ENCODE measurements around the gene CCDC171. TPM values are rescaled to one million over a fixed set of nuclear protein-coding genes. Genes with fewer than 3 reads are reported as not detected.

CCDC171 gene
- total RNA-seq, 1 donor from 2014 or later = 1.2 TPM

DNA sequence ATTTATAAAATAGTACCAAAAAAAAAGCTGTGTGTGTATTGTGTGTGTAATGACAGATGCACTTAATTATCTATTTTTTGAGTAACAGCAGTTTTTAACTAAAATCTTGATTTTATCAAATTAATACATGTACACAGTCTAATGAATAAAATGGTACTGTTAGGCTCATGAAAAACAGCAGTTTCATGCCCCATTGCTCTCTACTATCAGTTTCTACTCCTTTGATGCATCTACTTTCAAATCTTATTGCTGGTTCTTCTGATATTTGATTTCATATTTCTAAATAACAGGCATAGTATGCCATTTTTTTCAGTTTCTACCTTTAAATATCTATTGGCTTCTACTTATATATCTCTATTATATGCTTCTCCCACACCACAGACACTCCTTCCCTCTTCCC lies 117.4 kb downstream of the CCDC171 start:
- Histone ChIP-seq H2AFZ (ENCODE audit: low read depth, low read length) (no peak overlapping the region), H3K27me3 (ENCODE audit: insufficient read depth, low read length) (no peaks in the 10 kb centered on the region), H3K9ac (ENCODE audit: low read length) (no peak overlapping the region), H3K79me2 (ENCODE audit: insufficient read depth, low read length) (no peaks in the 10 kb centered on the region), H4K20me1 (ENCODE audit: insufficient read depth, low read length) (no peaks in the 10 kb centered on the region), H3K36me3 (ENCODE audit: insufficient read depth, low read length) (no peaks in the 10 kb centered on the region), H3K9me3 (ENCODE audit: insufficient read depth, low read depth, low read length) (no peaks in the 10 kb centered on the region), H3K4me2 (ENCODE audit: low read length) (no peak overlapping the region), H3K4me1 (ENCODE audit: insufficient read depth, low read length) (no peaks in the 10 kb centered on the region), H3K27ac (ENCODE audit: low read depth, low read length) (no peak overlapping the region), H3K4me3 (ENCODE audit: insufficient read depth, low read depth, low read length) (no peak overlapping the region)
- no peaks in the 10 kb centered on the region for H3K27me3 Mint-ChIP-seq (ENCODE audit: low read depth, unreplicated experiment)
- H3K4me3 Mint-ChIP-seq (ENCODE audit: unreplicated experiment) = no peak overlapping the region
- DNase-seq (ENCODE audit: low read depth) = no peak
- peaks cover 14% of the 10 kb centered on the region for H3K9me3 Mint-ChIP-seq (ENCODE audit: unreplicated experiment)
- no peaks in the 10 kb centered on the region for H3K4me1 Mint-ChIP-seq (ENCODE audit: low read depth, unreplicated experiment)
- no peak for FAIRE-seq
- H3K36me3 Mint-ChIP-seq (ENCODE audit: low read depth, unreplicated experiment) = no peaks in the 10 kb centered on the region
- TF ChIP-seq, protein P1, sequence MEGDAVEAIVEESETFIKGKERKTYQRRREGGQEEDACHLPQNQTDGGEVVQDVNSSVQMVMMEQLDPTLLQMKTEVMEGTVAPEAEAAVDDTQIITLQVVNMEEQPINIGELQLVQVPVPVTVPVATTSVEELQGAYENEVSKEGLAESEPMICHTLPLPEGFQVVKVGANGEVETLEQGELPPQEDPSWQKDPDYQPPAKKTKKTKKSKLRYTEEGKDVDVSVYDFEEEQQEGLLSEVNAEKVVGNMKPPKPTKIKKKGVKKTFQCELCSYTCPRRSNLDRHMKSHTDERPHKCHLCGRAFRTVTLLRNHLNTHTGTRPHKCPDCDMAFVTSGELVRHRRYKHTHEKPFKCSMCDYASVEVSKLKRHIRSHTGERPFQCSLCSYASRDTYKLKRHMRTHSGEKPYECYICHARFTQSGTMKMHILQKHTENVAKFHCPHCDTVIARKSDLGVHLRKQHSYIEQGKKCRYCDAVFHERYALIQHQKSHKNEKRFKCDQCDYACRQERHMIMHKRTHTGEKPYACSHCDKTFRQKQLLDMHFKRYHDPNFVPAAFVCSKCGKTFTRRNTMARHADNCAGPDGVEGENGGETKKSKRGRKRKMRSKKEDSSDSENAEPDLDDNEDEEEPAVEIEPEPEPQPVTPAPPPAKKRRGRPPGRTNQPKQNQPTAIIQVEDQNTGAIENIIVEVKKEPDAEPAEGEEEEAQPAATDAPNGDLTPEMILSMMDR (IDR thresholded peaks at IDR 0.05; ENCODE audit: insufficient read depth, low read depth, low read length) = no peak
- no peak for TF ChIP-seq EZH2 (IDR thresholded peaks at IDR 0.05; ENCODE audit: insufficient read depth, low read length)
- H3K27ac Mint-ChIP-seq (ENCODE audit: unreplicated experiment) = no peak overlapping the region

GRCh38 chr9:15670894-15671293 lies 118.1 kb downstream of the CCDC171 start:
- Mint-ChIP-seq H3K27me3 (ENCODE audit: low read depth, unreplicated experiment) (peaks cover 2% of the 10 kb centered on the region), H3K4me1 (ENCODE audit: low read depth, unreplicated experiment) (no peaks in the 10 kb centered on the region), H3K4me3 (ENCODE audit: unreplicated experiment) (no peak overlapping the region), H3K36me3 (ENCODE audit: low read depth, unreplicated experiment) (no peaks in the 10 kb centered on the region), H3K27ac (ENCODE audit: unreplicated experiment) (no peak overlapping the region), H3K9me3 (ENCODE audit: unreplicated experiment) (peaks cover 14% of the 10 kb centered on the region)
- Histone ChIP-seq H3K9ac (ENCODE audit: low read length) (no peak overlapping the region), H3K79me2 (ENCODE audit: insufficient read depth, low read length) (no peaks in the 10 kb centered on the region), H4K20me1 (ENCODE audit: insufficient read depth, low read length) (no peaks in the 10 kb centered on the region), H3K4me2 (ENCODE audit: low read length) (no peak overlapping the region), H3K4me1 (ENCODE audit: insufficient read depth, low read length) (no peaks in the 10 kb centered on the region), H3K27ac (ENCODE audit: low read depth, low read length) (no peak overlapping the region), H3K27me3 (ENCODE audit: insufficient read depth, low read length) (no peaks in the 10 kb centered on the region), H2AFZ (ENCODE audit: low read depth, low read length) (no peak overlapping the region), H3K36me3 (ENCODE audit: insufficient read depth, low read length) (no peaks in the 10 kb centered on the region), H3K4me3 (ENCODE audit: insufficient read depth, low read depth, low read length) (no peak overlapping the region), H3K9me3 (ENCODE audit: insufficient read depth, low read depth, low read length) (no peaks in the 10 kb centered on the region)
- TF ChIP-seq, protein P1 (IDR thresholded peaks at IDR 0.05; ENCODE audit: insufficient read depth, low read depth, low read length) = no peak
- no peak for TF ChIP-seq EZH2 (IDR thresholded peaks at IDR 0.05; ENCODE audit: insufficient read depth, low read length)
- FAIRE-seq (no peak), DNase-seq (ENCODE audit: low read depth) (no peak)

- Mint-ChIP-seq H3K4me3 (ENCODE audit: unreplicated experiment) (no peak overlapping the region), H3K27ac (ENCODE audit: unreplicated experiment) (no peak overlapping the region), H3K27me3 (ENCODE audit: low read depth, unreplicated experiment) (no peaks in the 10 kb centered on the region), H3K4me1 (ENCODE audit: low read depth, unreplicated experiment) (peaks cover 8% of the 10 kb centered on the region), H3K9me3 (ENCODE audit: unreplicated experiment) (no peaks in the 10 kb centered on the region), H3K36me3 (ENCODE audit: low read depth, unreplicated experiment) (no peaks in the 10 kb centered on the region)
- Histone ChIP-seq H3K9me3 (ENCODE audit: insufficient read depth, low read depth, low read length) (no peaks in the 10 kb centered on the region), H3K27ac (ENCODE audit: low read depth, low read length) (no peak overlapping the region), H3K4me1 (ENCODE audit: insufficient read depth, low read length) (peaks cover 11% of the 10 kb centered on the region), H3K4me3 (ENCODE audit: insufficient read depth, low read depth, low read length) (no peak overlapping the region), H2AFZ (ENCODE audit: low read depth, low read length) (no peak overlapping the region), H3K27me3 (ENCODE audit: insufficient read depth, low read length) (no peaks in the 10 kb centered on the region), H3K9ac (ENCODE audit: low read length) (no peak overlapping the region), H4K20me1 (ENCODE audit: insufficient read depth, low read length) (no peaks in the 10 kb centered on the region), H3K79me2 (ENCODE audit: insufficient read depth, low read length) (no peaks in the 10 kb centered on the region), H3K36me3 (ENCODE audit: insufficient read depth, low read length) (no peaks in the 10 kb centered on the region), H3K4me2 (ENCODE audit: low read length) (no peak overlapping the region)
- DNase-seq (ENCODE audit: low read depth) (no peak), FAIRE-seq (no peak)
- TF ChIP-seq EZH2 (IDR thresholded peaks at IDR 0.05; ENCODE audit: insufficient read depth, low read length) = no peak
- TF ChIP-seq, protein P1 (IDR thresholded peaks at IDR 0.05; ENCODE audit: insufficient read depth, low read depth, low read length) = no peak
These were observed 140.9 kb downstream of the CCDC171 start for GRCh38 chr9:15693701-15694100.

All from astrocyte (in vitro differentiated cells and primary cell).